ENCODE data around the gene GRK4. TPM values are rescaled to one million over a fixed set of nuclear protein-coding genes. Genes with fewer than 3 reads are reported as not detected.
"Not testable (repeated sequence)": the region's sequence is repeated elsewhere in the genome, so short reads cannot be mapped to it uniquely, and the experiment has no call there.

Gene GRK4
- total RNA-seq (ENCODE audit: low replicate concordance) = 8.9 and 9.3 TPM in 2 replicates
- long read RNA-seq = 0 reads

DNA sequence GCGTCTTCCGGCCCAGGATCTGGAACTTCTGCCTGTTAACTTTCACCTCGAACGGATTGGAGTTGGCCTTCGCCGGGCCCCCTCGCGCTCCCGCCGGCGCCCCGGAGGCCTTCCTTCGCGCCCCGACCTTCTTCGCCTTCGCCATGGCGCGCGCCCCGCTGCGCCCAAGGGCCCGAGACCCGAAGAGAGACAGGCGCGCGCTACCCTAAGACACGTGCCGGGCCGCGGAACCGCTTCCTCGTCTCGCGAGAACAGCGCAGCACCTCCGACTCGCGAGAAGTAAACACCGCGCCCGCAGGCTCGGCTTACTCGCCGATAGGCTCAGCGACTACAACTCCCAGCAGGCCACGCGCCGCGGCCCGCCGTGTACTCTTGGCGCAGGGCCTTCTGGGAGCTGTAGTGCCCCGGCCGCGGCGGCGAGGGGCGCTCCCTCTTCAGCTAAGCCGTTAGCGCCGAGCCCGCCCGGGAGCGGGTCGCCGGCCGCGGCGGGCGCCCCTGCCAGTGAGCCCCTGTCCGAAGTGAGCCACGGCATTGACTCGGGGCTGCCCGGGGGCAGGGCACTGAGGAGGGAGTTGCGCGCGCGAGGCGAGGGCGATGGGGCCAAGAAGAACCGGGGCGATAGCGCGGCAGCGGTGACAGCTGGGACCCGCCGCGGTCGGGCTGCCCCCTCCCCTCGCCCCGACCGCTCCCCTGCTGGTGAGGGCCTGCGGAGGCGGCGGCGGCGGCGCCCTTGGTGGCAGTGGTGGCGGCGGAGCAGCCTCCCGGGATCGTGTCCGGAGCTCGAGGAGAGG, at the start of gene GRK4, which contains the start of gene NOP14:
GRK4 (plus strand) TSS at position 397 of the 791 bp plus-strand sequence. CDS start 500 bp downstream, outside the sequence.
NOP14 (minus strand) TSS at position 232 of the 791 bp plus-strand sequence; CDS start at position 145, 87 bp downstream.
- peak; percentile 97 for DNase-seq (ENCODE audit: extremely low spot score, unreplicated experiment)
- H3K4me3 Mint-ChIP-seq = peak within 1 kb of the TSS; percentile 91
- peaks cover 7% of the 10 kb centered on the region for H3K36me3 Mint-ChIP-seq
- H3K4me1 Mint-ChIP-seq (ENCODE audit: unreplicated experiment) = peaks cover 23% of the 10 kb centered on the region
- H3K27me3 Mint-ChIP-seq = no peaks in the 10 kb centered on the region
- no peaks in the 10 kb centered on the region for H3K9me3 Mint-ChIP-seq
- TF ChIP-seq, protein P1, sequence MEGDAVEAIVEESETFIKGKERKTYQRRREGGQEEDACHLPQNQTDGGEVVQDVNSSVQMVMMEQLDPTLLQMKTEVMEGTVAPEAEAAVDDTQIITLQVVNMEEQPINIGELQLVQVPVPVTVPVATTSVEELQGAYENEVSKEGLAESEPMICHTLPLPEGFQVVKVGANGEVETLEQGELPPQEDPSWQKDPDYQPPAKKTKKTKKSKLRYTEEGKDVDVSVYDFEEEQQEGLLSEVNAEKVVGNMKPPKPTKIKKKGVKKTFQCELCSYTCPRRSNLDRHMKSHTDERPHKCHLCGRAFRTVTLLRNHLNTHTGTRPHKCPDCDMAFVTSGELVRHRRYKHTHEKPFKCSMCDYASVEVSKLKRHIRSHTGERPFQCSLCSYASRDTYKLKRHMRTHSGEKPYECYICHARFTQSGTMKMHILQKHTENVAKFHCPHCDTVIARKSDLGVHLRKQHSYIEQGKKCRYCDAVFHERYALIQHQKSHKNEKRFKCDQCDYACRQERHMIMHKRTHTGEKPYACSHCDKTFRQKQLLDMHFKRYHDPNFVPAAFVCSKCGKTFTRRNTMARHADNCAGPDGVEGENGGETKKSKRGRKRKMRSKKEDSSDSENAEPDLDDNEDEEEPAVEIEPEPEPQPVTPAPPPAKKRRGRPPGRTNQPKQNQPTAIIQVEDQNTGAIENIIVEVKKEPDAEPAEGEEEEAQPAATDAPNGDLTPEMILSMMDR (conservative IDR thresholded peaks at IDR 0.05) = peak; percentile 63
- peak within 1 kb of the TSS; percentile 95 for H3K27ac Mint-ChIP-seq

DNA sequence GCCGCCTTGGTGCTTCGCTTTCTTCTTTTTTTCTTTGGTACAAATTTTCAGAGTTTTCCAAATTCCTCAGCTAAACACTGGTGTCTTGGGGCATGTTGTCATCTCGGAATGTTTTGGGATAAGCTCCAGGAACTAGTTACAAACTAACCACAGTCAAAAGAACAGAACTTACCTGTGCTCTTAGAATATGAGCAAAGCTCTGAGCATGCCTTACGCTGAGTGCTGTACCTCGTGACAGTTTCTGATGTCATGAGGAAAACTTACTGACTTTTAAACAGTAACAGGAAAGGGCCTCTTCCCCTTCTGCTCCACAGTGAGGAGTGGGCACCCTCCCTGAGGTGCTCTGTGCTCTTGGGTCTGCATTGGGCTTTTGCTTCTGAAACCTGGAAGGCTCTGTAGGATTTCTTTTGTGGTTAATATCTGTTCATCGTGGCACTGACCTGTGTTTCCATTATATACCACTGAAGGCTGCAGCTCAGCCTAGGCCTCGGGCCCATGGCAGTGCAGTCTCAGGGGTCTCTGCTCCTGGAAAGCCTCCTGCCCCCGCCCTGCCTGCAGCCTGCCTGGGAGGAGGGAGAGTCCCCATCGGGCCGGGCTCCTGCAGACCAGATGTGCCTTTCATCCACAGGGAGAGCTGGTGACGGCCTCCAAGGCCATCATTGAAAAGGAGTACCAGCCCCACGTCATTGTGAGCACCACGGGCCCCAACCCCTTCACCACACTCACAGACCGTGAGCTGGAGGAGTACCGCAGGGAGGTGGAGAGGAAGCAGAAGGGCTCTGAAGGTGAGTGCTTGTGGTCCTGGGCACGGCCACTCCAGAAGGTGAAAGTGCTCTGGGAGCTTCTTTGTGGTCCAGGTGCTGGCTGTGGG, 48.9 kb upstream of the GRK4 start:
- H3K36me3 Mint-ChIP-seq = peaks cover 42% of the 10 kb centered on the region
- H3K27ac Mint-ChIP-seq = peak overlapping the region; percentile 69
- TF ChIP-seq, protein P1 (conservative IDR thresholded peaks at IDR 0.05) = no peak

DNA sequence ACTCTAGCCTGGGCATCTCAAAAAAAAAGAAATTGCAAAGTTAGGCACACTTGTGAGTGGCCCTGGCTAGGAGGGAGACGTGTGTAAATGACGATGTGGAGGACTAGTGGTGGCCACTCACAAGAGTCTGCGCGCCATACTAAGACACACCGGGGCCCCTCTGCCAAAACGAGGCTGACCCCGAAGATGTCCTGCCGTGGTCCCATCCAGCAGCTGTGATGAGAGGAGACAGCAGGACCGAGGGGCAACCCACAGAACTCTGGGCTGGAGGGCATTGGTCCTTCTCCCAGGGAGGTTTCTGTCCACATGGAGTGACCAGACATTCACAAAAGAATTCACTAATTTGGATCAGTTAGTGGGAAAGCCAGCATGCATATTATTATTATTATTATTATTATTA, 47.6 kb upstream of the GRK4 start:
- Mint-ChIP-seq H3K9me3 (peaks cover 6% of the 10 kb centered on the region), H3K36me3 (peaks cover 52% of the 10 kb centered on the region), H3K4me3 (no peak overlapping the region), H3K27me3 (no peaks in the 10 kb centered on the region), H3K4me1 (ENCODE audit: unreplicated experiment) (no peaks in the 10 kb centered on the region), H3K27ac (no peak overlapping the region)
- DNase-seq (ENCODE audit: extremely low spot score, unreplicated experiment) = no peak
- TF ChIP-seq, protein P1 (conservative IDR thresholded peaks at IDR 0.05) = no peak

More for the DNA sequence above, 48.9 kb upstream of the GRK4 start:
- Mint-ChIP-seq H3K27me3 (no peaks in the 10 kb centered on the region), H3K4me3 (no peak overlapping the region), H3K9me3 (peaks cover 6% of the 10 kb centered on the region), H3K4me1 (ENCODE audit: unreplicated experiment) (no peaks in the 10 kb centered on the region)
- DNase-seq (ENCODE audit: extremely low spot score, unreplicated experiment) = no peak

DNA sequence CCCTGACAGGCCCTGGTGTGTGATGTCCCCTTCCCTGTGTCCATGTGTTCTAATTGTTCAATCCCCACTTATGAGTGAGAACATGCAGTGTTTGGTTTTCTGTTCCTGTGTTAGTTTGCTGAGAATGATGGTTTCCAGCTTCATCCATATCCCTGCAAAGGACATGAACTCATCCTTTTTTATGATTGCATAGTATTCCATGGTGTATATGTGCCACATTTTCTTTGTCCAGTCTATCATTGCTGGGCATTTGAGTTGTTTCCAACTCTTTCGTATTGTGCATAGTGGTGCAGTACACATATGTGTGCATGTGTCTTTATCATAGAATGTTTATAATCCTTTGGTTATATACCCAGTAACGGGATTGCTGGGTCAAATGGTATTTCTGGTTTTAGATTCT, 46.7 kb upstream of the GRK4 start:
- DNase-seq (ENCODE audit: extremely low spot score, unreplicated experiment); H3K4me1 Mint-ChIP-seq (ENCODE audit: unreplicated experiment); H3K27me3 Mint-ChIP-seq; H3K9me3 Mint-ChIP-seq; H3K4me3 Mint-ChIP-seq: not testable (repeated sequence)
- Mint-ChIP-seq H3K36me3 (peaks cover 58% of the 10 kb centered on the region), H3K27ac (peak overlapping the region; percentile 65)

DNA sequence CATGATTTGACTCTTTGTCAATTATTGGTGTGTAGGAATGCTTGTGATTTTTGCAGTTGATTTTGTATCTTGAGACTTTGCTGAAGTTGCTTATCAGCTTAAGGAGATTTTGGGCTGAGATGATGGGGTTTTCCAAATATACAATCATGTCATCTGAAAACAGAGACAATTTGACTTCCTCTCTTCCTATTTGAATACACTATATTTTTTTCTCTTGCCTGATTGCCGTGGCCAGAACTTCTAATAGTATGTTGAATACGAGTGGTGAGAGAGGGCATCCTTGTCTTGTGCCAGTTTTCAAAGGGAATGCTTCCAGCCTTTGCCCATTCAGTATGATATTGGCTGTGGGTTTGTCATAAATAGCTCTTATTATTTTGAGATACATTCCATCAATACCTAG, 45.1 kb upstream of the GRK4 start:
- peaks cover 12% of the 10 kb centered on the region for H3K4me1 Mint-ChIP-seq (ENCODE audit: unreplicated experiment)
- H3K9me3 Mint-ChIP-seq; H3K27ac Mint-ChIP-seq; DNase-seq (ENCODE audit: extremely low spot score, unreplicated experiment); H3K4me3 Mint-ChIP-seq; H3K27me3 Mint-ChIP-seq: not testable (repeated sequence)
- H3K36me3 Mint-ChIP-seq = peaks cover 66% of the 10 kb centered on the region

DNA sequence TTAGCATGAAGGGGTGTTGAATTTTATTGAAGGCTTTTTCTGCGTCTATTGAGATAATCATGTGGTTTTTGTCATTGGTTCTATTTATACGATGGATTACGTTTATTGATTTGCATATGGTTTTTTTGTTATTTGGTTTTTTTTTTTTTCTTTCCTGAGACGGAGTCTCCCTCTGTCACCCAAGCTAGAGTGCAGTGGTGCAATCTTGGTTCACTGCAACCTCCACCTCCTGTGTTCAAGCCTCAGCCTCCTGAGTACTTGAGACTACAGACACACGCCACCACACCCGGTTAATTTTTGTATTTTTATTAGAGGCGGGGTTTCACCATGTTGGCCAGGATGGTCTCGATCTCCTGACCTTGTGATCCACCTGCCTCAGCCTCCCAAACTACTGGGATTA, 44.7 kb upstream of the GRK4 start:
- H3K36me3 Mint-ChIP-seq = peaks cover 70% of the 10 kb centered on the region
- not testable (repeated sequence) for DNase-seq (ENCODE audit: extremely low spot score, unreplicated experiment); H3K4me3 Mint-ChIP-seq; H3K27ac Mint-ChIP-seq; H3K9me3 Mint-ChIP-seq; H3K27me3 Mint-ChIP-seq
- H3K4me1 Mint-ChIP-seq (ENCODE audit: unreplicated experiment) = peaks cover 16% of the 10 kb centered on the region

DNA sequence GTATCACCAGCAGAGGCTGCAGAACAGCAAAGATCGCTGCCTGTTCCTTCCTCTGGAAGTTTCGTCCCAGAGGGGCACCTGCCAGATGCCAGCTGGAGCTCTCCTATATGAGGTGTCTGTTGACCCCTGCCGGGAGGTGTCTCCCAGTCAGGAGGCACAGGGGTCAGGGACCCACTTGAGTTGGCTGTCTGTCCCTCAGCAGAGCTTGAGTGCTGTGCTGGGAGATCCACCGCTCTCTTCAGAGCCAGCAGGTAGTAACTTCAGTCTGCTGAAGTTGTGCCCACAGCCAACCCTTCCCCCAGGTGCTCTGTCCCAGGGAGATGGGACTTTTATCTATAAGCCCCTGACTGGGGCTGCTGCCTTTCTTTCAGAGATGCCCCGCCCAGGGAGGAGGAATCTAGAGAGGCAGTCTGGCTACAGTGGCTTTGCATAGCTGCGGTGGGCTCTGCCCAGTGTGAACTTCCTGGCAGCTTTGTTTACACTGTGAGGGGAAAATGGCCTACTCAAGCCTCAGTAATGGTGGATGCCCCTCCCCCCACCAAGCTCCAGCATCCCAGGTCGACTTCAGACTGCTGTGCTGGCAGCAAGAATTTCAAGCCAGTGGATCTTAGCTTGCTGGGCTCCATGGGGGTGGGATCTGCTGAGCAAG, 40.8 kb upstream of the GRK4 start:
- not testable (repeated sequence) for H3K4me3 Mint-ChIP-seq; H3K27me3 Mint-ChIP-seq; DNase-seq (ENCODE audit: extremely low spot score, unreplicated experiment); H3K9me3 Mint-ChIP-seq
- Mint-ChIP-seq H3K36me3 (peaks cover 53% of the 10 kb centered on the region), H3K4me1 (ENCODE audit: unreplicated experiment) (peaks cover 16% of the 10 kb centered on the region), H3K27ac (peak overlapping the region; percentile 48)
